Neural cell (in vitro differentiated cells): Measurements from ENCODE around the gene TTLL5. TPM values are rescaled to one million over a fixed set of nuclear protein-coding genes. Genes with fewer than 3 reads are reported as not detected.

ENCODE experiments used
- H2AFZ ChIP-seq: fragments of 200-600, 300-800 bp; sonication (generic), shearing (Covaris generic); 2 replicates; pipeline ENCODE4 v1.6.0; 2014; ENCODE audit warnings: low read depth, mild to moderate bottlenecking, antibody characterized with exemption, low read length, moderate library complexity
- H3F3A ChIP-seq: fragments of 200-600 bp; shearing (Covaris generic); 2 replicates; pipeline ENCODE4 v1.6.1; 2016; ENCODE audit warnings: mild to moderate bottlenecking, moderate library complexity, mixed read lengths, antibody characterized with exemption, low read length; ENCODE audit not compliant: insufficient read depth, poor library complexity, severe bottlenecking
- H3K27ac ChIP-seq: fragments of 200-600, 300-800 bp; sonication (generic), shearing (Covaris generic); 2 replicates; pipeline ENCODE4 v1.5.1; 2014; ENCODE audit warnings: mild to moderate bottlenecking, low read length, moderate library complexity
- H3K27me3 ChIP-seq: fragments of 300-800, 200-600 bp; sonication (generic), shearing (Covaris generic); 2 replicates; pipeline ENCODE4 v1.6.0; 2014; ENCODE audit warnings: mild to moderate bottlenecking, low read depth, low read length, moderate library complexity; ENCODE audit not compliant: insufficient read depth
- H3K36me3 ChIP-seq: fragments of 300-800, 200-600 bp; sonication (generic), shearing (Covaris generic); 2 replicates; pipeline ENCODE4 v1.5.1; 2014; ENCODE audit warnings: mild to moderate bottlenecking, antibody characterized with exemption, low read length, moderate library complexity; ENCODE audit not compliant: insufficient read depth
- H3K4me2 ChIP-seq: fragments of 300-800, 200-600 bp; sonication (generic), shearing (Covaris generic); 2 replicates; pipeline ENCODE4 v1.6.0; 2014; ENCODE audit warnings: mild to moderate bottlenecking, low read length
- H3K4me3 ChIP-seq: fragments of 300-800, 200-600 bp; sonication (generic), shearing (Covaris generic); 2 replicates; pipeline ENCODE4 v1.5.1; 2014; ENCODE audit warnings: mild to moderate bottlenecking, low read length, moderate library complexity
- H3K79me2 ChIP-seq: fragments of 200-600 bp; shearing (Covaris generic); replicated peaks from 2 replicates; pipeline ENCODE4 v1.6.0; 2014; ENCODE audit warnings: mild to moderate bottlenecking, low read length, moderate library complexity; ENCODE audit not compliant: insufficient read depth
- H3K9ac ChIP-seq: fragments of 300-800, 200-600 bp; sonication (generic), shearing (Covaris generic); 2 replicates; pipeline ENCODE4 v1.6.1; 2016; ENCODE audit warnings: mild to moderate bottlenecking, low read length, mixed read lengths
- H3K9me2 ChIP-seq: fragments of 200-600 bp; shearing (Covaris generic); 2 replicates; pipeline ENCODE4 v1.6.1; 2016; ENCODE audit warnings: mild to moderate bottlenecking, low read length, mixed read lengths; ENCODE audit not compliant: insufficient read depth
- H3K9me3 ChIP-seq: fragments of 200-600, 300-800 bp; sonication (generic), shearing (Covaris generic); 2 replicates; pipeline ENCODE4 v1.6.1; 2016; ENCODE audit warnings: mild to moderate bottlenecking, mixed run types, low read length, moderate library complexity, mixed read lengths
- H4K20me1 ChIP-seq: fragments of 200-600 bp; shearing (Covaris generic); 2 replicates; pipeline ENCODE4 v1.6.1; 2016; ENCODE audit warnings: mild to moderate bottlenecking, mixed run types; ENCODE audit not compliant: insufficient read depth
- EP300 ChIP-seq: fragments of 450-650 bp; conservative IDR thresholded peaks from 2 replicates; pipeline ENCODE4 v1.6.1; 2014; ENCODE audit warnings: antibody characterized with exemption, mild to moderate bottlenecking, moderate library complexity; ENCODE audit not compliant: poor library complexity, severe bottlenecking
- EZH2 ChIP-seq: fragments of 200-600, 300-800 bp; shearing (Covaris generic), sonication (generic); IDR thresholded peaks from 2 replicates; pipeline ENCODE4 v1.6.1; 2014; ENCODE audit warnings: antibody characterized with exemption, low read length, borderline replicate concordance, mild to moderate bottlenecking; ENCODE audit not compliant: insufficient read depth, poor library complexity, severe bottlenecking
- MXI1 ChIP-seq: fragments of 450-650 bp; conservative IDR thresholded peaks from 2 replicates; pipeline ENCODE4 v1.6.1; 2014; ENCODE audit warnings: antibody characterized with exemption, mild to moderate bottlenecking; ENCODE audit not compliant: poor library complexity, severe bottlenecking
- POLR2AphosphoS5 ChIP-seq: IDR thresholded peaks from 2 replicates; pipeline ENCODE4 v1.6.1; 2012
- RAD21 ChIP-seq: fragments of 450-650 bp; conservative IDR thresholded peaks from 2 replicates; pipeline ENCODE4 v1.6.1; 2014; ENCODE audit warnings: antibody characterized with exemption, mild to moderate bottlenecking, moderate library complexity
- SMC3 ChIP-seq: fragments of 450-650 bp; conservative IDR thresholded peaks from 2 replicates; pipeline ENCODE4 v1.6.1; 2014; ENCODE audit warnings: antibody characterized with exemption, mild to moderate bottlenecking, moderate library complexity; ENCODE audit not compliant: poor library complexity
- TAF1 ChIP-seq: IDR thresholded peaks from 2 replicates; pipeline ENCODE4 v1.6.1; 2012; ENCODE audit warnings: low read depth
- polyA plus RNA-seq: library from polyadenylated mRNA; depleted of rRNA; stranded (reverse); fragments of >200 nt; gene quantifications from 2 replicates; pipeline ENCODE4 v1.2.3, GENCODE V29; 2014
- TF ChIP-seq, protein P1 (sequence below): fragments of 450-650 bp; IDR thresholded peaks from 2 replicates; pipeline ENCODE4 v1.5.1; 2014; ENCODE audit warnings: antibody characterized with exemption, mild to moderate bottlenecking, moderate library complexity; ENCODE audit not compliant: poor library complexity, severe bottlenecking
- TF ChIP-seq, protein P2 (sequence below): IDR thresholded peaks from 2 replicates; pipeline ENCODE4 v1.6.1; 2012; ENCODE audit warnings: borderline replicate concordance

TTLL5 gene
- polyA plus RNA-seq, 1 donor from 2014 or later, result 8.2 TPM

DNA sequence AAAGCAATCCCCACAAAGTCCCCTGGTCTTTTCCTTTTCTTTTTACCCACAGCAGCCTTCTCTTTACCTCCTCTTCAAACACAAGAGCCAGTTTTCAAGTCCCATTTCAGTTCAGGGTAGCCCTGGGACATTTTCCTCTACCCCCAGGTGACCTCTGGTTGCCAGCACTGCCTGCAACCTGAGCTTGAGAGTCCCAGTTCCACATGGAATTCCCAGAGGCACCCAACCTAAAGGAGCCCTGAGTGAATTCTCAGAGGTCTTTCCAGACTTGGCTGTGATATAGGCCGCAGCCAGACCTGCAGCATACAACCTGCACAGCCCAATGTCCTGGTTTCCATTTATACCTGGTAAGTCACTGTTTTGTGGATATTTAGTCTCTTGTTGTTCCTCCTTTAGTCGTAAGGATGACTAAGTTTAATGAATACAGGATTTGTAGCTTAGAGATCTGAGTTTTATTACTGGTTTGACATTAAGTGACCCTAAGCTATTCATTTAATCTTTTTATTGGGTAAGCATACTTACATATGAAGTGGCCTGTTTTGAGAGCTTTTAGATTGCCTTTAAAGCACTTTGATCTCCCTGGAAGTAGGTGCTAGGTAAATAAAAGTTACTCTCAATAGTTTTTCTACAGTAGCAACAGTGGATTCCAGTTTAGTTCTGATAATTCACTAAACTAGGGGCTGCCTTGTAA is 160.9 kb downstream of the TTLL5 start:
- Histone ChIP-seq H3K79me2 (no peaks in the 10 kb centered on the region), H3K27me3 (no peaks in the 10 kb centered on the region), H4K20me1 (no peaks in the 10 kb centered on the region), H3K9me3 (no peaks in the 10 kb centered on the region), H2AFZ (no peak overlapping the region), H3K9me2 (no peaks in the 10 kb centered on the region), H3K27ac (no peak overlapping the region), H3K36me3 (no peaks in the 10 kb centered on the region), H3K9ac (no peak overlapping the region), H3K4me3 (no peak overlapping the region), H3F3A (no peaks in the 10 kb centered on the region), H3K4me2 (no peak overlapping the region)
- TF ChIP-seq EZH2 (no peak), MXI1 (no peak), POLR2AphosphoS5 (no peak), RAD21 (no peak), TAF1 (no peak), EP300 (no peak), SMC3 (no peak)
- TF ChIP-seq, protein P1, sequence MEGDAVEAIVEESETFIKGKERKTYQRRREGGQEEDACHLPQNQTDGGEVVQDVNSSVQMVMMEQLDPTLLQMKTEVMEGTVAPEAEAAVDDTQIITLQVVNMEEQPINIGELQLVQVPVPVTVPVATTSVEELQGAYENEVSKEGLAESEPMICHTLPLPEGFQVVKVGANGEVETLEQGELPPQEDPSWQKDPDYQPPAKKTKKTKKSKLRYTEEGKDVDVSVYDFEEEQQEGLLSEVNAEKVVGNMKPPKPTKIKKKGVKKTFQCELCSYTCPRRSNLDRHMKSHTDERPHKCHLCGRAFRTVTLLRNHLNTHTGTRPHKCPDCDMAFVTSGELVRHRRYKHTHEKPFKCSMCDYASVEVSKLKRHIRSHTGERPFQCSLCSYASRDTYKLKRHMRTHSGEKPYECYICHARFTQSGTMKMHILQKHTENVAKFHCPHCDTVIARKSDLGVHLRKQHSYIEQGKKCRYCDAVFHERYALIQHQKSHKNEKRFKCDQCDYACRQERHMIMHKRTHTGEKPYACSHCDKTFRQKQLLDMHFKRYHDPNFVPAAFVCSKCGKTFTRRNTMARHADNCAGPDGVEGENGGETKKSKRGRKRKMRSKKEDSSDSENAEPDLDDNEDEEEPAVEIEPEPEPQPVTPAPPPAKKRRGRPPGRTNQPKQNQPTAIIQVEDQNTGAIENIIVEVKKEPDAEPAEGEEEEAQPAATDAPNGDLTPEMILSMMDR, result no peak
- TF ChIP-seq, protein P2, sequence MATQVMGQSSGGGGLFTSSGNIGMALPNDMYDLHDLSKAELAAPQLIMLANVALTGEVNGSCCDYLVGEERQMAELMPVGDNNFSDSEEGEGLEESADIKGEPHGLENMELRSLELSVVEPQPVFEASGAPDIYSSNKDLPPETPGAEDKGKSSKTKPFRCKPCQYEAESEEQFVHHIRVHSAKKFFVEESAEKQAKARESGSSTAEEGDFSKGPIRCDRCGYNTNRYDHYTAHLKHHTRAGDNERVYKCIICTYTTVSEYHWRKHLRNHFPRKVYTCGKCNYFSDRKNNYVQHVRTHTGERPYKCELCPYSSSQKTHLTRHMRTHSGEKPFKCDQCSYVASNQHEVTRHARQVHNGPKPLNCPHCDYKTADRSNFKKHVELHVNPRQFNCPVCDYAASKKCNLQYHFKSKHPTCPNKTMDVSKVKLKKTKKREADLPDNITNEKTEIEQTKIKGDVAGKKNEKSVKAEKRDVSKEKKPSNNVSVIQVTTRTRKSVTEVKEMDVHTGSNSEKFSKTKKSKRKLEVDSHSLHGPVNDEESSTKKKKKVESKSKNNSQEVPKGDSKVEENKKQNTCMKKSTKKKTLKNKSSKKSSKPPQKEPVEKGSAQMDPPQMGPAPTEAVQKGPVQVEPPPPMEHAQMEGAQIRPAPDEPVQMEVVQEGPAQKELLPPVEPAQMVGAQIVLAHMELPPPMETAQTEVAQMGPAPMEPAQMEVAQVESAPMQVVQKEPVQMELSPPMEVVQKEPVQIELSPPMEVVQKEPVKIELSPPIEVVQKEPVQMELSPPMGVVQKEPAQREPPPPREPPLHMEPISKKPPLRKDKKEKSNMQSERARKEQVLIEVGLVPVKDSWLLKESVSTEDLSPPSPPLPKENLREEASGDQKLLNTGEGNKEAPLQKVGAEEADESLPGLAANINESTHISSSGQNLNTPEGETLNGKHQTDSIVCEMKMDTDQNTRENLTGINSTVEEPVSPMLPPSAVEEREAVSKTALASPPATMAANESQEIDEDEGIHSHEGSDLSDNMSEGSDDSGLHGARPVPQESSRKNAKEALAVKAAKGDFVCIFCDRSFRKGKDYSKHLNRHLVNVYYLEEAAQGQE, result no peak

DNA sequence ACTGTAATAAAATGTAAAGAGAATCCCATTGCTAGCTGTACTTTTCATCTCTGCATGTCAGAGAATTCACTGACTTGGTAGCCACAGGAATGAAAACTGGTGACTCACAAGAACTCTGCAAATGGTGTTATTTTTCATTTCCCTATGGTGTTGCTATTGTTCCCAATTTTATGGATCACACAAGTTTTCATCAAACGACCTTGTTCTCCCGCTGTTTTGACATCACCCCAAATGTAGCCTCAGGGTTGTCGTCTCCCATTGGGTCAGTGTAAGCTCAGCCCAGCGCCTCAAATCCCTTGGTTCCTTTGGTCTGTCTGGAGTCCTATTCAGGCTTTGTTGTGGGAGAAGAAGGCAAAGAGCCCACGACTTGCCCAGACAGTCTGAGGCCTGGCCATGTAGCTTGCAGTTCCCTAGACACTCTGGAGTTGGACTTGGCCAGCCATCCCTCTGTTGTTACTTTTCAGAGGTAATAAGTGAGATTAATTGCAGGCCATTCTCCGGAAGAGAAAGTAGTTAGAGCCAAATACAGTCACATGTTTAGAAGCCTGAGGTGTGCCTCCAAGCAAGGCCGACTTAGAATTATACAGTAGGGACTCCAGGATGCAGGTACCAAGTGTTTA is 161.6 kb downstream of the TTLL5 start:
- Histone ChIP-seq H3K9me2 (no peaks in the 10 kb centered on the region), H3K4me3 (no peak overlapping the region), H3K9ac (no peak overlapping the region), H3K4me2 (no peak overlapping the region), H3K27ac (no peak overlapping the region), H4K20me1 (no peaks in the 10 kb centered on the region), H3K79me2 (no peaks in the 10 kb centered on the region), H3K27me3 (no peaks in the 10 kb centered on the region), H3F3A (no peaks in the 10 kb centered on the region), H3K36me3 (no peaks in the 10 kb centered on the region), H3K9me3 (no peaks in the 10 kb centered on the region), H2AFZ (no peak overlapping the region)
- TF ChIP-seq TAF1, result no peak
- no peak for TF ChIP-seq RAD21
- no peak for TF ChIP-seq POLR2AphosphoS5
